NOMO-1 (cell line): ENCODE data around the gene RGL1.

Source experiments
- DNase-seq, 2 experiments: peaks; one replicate each; lab custom pipeline; 2025; ENCODE audit not compliant: unreplicated experiment in 2 of 2; lab: John Stamatoyannopoulos, UW

The RGL1 gene

GRCh38 chr1:183884526-183884925 lies 79.6 kb downstream of the RGL1 start:
- DNase-seq = peak in 1 of 2 experiments; percentile 26

DNA sequence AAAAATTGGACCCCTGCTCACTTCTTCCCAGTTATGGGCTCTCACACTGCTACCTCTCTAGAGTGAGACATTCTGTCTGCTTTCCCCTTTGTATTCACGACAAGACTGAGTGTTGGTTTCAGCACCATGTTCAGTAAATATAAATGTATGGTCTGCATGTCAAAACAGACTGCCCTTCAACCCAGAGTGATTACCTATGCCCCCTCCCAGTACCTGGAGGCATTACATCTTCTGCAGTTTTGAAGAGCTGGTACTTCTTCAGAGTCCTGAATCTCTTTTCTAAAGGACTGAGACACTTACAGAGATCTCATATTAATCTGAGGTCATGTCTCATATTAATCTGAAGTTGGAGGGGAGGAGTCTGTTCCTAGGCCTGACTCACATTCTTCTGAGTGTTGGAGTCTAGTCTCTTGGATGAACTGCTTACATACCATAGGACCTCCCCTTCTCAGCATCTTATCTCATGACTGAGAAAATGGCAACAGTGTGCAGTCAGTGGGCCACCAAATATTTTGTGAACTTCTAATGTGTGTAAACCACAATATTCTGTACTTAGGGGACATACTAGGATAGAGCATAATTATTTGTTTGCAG lies 80.3 kb downstream of the RGL1 start:
- no peak for DNase-seq

DNA sequence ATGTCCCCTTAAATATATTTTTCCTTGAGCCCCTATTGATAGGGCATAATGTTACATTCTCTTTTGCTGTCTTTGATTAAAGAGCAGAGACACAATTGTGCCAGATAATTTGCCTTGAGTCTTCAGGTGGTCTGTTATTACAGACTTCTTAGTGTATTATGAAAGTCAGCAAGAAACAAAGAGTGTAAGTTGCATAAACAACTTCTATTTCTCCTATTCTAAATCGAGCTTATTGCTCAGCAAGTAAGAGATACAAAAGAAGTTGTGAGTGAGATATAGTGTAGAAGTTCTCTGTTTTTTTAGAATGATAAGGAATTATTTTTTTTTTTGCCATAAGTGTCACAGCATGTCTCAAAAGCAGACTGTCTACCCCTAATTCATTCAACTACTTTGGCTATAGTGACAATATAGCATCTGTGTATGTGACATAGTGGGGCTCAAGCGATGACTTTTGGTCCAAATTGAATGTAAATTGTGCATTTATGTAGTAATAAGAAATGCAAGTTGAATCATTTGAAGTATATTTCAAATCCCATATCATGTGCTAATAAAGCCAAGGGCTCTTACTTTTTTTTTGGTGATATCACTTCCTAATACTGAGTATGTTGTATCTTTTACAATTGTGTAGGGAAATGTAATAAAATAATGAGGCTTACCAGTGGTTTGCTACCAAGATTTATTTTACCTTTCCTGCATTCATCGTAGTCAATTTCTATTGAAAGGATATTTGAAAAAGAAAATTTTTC lies 81.3 kb downstream of the RGL1 start:
- no peak for DNase-seq

GRCh38 chr1:183886853-183887252 lies 81.9 kb downstream of the RGL1 start:
- no peak for DNase-seq

DNA sequence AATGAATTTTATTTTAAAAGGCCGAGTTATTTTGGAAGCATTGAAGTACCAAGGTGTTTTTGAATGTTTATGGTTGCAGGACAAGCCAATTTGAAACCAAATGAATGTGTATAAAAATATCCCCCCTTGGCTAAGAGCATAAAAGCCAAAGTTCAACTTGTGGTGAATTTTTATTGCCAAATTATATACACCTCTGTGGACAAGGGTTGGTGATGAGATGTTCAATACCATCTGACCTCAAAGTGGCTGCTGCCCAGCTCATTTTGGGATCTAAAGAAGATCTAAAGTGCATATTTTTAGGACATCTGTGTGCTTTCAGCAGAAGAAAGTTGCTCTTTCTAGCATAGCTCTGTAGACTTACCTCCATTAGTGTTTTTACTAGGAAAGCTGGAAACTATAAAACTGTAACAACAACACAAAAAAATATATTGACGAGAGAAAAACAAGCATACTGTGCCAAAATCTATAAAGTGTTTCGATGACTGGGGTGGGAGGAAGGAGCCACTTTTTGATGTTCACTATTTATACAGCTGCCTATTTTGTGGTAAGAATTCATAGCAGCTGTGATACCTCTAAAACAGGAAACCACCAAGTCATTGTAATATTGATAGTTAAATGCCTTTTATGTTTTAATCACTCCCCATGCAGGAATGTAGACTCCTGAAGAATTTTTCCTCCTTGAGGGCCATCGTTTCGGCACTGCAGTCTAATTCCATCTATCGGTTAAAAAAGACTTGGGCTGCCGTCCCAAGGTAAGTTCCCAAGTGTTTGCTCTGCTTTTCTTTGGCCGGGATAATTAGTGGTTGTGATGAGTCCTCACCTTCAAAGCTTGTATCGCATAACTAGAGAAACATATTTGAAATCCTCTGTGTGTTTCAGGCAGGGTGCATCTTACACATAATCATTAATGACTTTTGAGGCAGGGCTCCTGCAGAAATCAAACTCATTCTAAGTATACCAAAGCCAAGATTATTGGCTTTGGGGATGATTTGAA lies 83.2 kb downstream of the RGL1 start:
- no peak for DNase-seq

GRCh38 chr1:183889095-183889494 lies 84.2 kb downstream of the RGL1 start:
- no peak for DNase-seq

DNA sequence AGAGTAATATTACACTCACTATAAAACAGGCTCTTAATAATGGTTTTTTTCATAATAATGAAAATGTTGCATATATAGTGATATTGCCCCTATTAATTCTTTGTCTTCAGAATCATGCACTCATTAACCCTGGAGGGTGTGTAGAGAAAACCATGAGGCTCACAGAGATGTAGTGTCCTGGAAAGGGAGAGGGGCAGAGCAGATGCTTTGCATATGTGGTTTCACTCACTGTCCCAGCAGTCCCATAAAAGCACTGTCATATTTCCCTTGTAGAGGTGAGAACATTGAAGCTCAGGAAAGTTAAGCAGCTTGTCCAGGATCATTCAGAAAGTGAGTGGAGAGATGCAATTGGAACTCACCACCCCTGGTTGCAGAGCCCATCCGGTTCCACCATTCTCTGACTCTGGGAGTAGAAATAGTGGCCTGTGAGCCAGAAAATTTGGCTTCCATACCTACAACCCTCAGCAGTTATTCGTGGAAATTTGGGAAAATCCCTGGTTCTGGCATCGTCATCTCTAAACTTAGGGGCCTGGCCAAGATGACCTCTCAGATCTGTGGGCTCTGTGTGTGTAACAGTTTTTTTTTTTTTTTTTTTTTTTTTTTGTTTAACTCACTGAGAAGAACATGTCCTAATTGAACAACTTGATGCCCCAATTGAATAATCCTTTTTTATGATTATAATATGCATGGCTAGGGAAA lies 86.4 kb downstream of the RGL1 start:
- DNase-seq = no peak

DNA sequence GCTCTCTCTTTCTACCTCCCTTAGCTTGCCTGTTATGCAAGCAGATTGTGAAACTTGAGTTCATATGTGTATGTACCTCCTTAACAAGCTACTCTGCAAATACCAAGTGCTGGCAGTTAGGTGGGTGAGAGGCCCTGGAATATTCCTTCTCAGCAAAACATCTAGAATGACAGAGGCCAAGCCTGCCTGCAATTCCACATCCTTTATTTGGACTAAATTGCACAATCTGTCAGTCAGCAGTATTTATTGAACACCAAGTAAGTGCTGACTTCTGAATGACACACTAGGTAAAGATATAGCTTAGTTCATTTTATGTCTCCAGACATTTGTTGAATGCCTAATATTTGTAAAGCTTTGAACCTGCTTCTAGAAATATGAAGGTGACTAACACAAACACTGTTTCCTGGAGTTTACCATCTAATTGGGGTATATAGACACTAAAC lies 87.5 kb downstream of the RGL1 start:
- DNase-seq = peak; percentile 75 to 78

DNA sequence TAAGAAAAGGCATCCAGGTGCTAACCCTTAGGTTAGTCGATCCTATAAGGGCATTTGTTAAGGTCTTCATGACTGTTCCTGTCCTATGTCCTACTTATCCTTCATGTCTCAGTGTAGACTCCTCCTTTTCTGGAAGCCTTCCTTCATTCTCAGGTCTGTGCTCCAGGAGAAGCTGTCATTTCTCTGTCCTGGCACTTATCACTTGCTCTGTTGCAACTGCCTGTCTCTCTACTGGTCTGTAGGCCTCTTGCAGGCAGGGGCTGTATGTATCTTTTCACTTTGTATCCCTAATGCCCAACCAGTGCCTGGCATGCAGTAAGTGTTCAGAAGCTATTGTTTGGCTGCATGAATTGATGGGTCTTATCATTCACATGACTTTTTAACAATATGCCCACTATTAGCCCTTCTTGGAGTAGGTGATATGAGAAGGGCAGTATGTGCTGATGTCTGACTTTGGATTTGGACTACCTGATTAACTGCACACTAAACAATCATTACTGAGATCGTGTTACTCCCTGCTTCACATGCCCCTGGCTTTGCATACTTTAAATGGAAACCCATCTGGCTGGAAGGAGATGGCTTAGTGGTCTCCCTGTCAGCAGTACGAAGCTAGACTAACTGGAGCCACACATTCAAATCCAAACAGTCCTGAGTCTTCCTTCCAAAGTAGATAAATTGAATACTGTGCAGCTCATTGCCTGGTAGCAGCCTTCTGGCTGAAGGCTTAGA lies 88.8 kb downstream of the RGL1 start:
- no peak for DNase-seq

DNA sequence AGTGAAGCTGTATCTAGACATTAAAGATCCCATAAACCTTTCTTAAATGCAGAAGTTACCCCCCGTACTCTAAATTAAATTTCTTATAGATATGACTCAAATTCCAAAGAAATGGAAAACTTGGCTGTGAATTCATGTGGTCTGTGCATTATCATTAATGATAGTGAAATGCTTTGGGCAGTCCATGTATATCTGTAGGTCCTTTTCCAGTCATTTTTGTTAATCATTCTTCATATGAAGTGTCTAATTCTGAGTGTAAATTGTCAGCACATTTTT lies 89.3 kb downstream of the RGL1 start:
- DNase-seq = no peak

DNA sequence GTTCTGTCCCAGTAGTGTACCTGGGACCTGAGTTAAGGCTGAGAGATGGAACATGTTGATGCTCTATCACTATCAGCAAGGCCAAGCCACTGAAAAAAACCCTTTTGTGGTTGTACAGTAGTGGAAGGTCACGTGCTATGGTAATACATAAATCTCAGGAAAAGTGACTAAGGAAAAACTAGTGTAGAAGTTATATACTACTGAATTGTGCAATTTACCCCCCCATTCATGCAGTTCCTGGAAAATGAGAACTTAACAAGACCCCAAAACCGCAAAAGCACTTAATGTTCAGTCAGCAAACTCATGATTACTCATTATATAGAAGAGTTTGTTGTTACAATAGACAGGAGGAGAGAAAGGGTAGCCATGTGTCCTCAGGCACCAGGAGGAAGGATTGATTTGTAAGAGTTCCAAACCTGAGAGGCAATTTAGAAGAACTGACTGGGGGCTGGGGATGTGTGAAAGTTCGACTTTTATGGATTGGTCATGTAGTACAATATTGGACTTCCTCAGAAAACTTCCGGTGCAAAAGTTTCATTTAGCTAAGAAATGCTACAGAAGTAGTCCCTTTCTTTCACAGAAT lies 91.6 kb downstream of the RGL1 start:
- DNase-seq = peak; percentile 71 to 98

- DNase-seq = no peak
These were observed 93.1 kb downstream of the RGL1 start for GRCh38 chr1:183898001-183898396.

DNA sequence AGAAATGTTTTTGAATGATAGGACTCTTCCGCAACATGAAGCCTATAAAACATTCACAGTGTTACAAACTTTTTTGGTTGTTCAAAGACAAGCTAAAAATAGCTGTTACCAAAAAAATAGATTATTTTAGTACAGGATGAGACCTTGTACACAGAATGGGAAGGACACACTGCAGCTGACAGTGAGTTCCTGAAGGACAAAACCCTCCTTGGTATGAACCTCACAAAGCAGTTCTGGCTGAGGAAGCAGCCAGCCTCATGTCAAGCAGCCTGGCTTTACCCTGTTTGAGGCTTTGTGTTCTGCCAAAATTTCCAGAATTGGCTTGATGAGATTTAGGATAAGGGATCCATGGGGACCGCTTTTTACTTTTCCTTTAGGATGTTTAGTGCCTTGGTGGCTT lies 93.7 kb downstream of the RGL1 start:
- no peak for DNase-seq

GRCh38 chr1:183901748-183902330 lies 96.9 kb downstream of the RGL1 start:
- peak in 1 of 2 experiments; percentile 77 for DNase-seq

GRCh38 chr1:183903101-183903500 lies 98.2 kb downstream of the RGL1 start:
- no peak for DNase-seq

DNA sequence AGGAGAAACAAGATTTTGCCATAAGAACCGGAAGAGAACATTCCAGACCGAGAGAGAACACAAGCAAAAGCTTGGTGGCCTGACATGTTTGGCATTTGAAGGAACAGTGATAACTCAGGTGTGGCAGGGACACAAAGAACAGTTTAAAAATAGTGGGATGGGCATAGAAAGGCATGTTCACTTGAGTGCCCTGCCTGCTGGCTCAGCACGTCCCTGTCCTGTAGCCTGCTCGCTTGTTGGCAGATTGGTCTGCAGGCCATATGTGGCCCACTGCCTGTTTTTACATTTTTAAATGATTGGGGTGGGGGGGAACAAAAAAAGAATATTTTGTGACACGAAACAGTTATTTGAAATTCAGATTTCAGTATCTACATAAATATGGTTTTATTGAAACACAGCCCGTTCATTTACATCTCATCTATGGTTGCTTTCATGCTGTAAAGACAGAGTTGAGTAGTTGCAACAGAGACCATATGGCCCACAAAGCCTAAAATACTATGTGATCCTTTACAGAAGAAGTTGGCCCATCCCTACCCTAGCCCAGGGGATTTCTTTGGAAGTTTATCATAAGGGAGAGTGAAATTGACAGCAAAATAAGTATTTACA lies 100.7 kb downstream of the RGL1 start:
- no peak for DNase-seq

DNA sequence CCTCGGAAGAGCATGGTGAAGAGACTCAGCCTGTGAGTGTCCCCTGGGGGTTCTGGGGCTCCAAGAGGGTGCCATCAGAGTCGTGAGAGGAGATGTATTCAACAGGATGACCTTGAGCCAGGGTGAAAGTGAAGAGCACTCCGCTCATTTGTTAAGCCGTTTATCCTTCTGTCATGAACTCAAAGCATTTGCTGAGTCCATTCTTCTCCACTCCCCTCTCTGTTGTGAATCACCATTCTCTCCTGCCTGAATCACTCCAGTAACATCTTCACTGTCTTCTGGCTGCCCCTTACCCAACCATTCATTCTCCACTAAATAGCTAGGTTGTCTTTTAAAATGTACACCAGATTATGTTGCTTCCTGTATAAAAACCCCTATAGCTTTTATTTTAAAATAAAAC lies 102.2 kb downstream of the RGL1 start:
- no peak for DNase-seq

- no peak for DNase-seq
These were observed 103.2 kb downstream of the RGL1 start for GRCh38 chr1:183908079-183908478.

DNA sequence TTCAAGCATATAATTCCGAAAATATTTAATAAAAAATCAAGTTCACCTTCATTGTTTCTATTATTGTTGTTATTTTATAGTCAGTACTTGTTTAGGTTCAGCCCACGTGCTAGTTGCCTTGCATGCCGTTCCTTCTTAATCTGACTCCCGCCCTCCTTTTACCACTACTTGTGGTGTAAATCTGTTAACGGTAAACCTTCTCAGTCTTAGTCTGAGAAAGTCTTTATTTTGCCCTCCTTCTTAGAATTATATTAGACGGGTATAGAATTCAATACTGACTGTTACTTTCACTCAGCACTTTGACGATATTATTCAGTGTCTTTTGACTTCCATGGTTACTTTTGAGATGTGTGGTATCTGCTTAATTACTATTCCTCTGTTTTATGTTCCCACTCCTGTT lies 104.8 kb downstream of the RGL1 start:
- no peak for DNase-seq
